K562 (cell line): ENCODE results near the gene SPINT3. TPM values are rescaled to one million over a fixed set of nuclear protein-coding genes. Genes with fewer than 3 reads are reported as not detected.

ENCODE experiments used
- ATF6 ChIP-seq: sonication (generic); formaldehyde crosslinking; IDR thresholded peaks from 2 replicates; pipeline ENCODE4 v1.4.0; 2020; ENCODE audit warnings: mild to moderate bottlenecking, missing genetic modification reagents
- CREB3 ChIP-seq: fragments of 450-650 bp; conservative IDR thresholded peaks from 2 replicates; pipeline ENCODE4 v1.6.1; 2016; ENCODE audit warnings: missing genetic modification characterization, low read depth, mild to moderate bottlenecking, missing compliant biosample characterization, moderate library complexity
- FOXA1 ChIP-seq: fragments of 450-650 bp; IDR thresholded peaks from 2 replicates; pipeline ENCODE4 v1.6.1; 2016; ENCODE audit warnings: mild to moderate bottlenecking, borderline replicate concordance
- HCFC1 ChIP-seq: IDR thresholded peaks from 2 replicates; pipeline ENCODE4 v1.6.1; 2012; ENCODE audit warnings: low read depth, low read length, improper control_type of control experiment
- JUND ChIP-seq, 2 experiments: IDR thresholded peaks; 2 replicates in 1 of 2; 3 replicates in 1 of 2; pipeline ENCODE4 v1.6.1; 2011; ENCODE audit warnings: borderline replicate concordance in 2 of 2, low read depth in 2 of 2, low read length in 2 of 2, improper control_type of control experiment in 1 of 2, missing biosample characterization in 1 of 2, missing genetic modification characterization in 1 of 2, missing genetic modification reagents in 1 of 2
- KDM4B ChIP-seq, 2 experiments: fragments of 450-650 bp in 1 of 2; sonication (generic) in 1 of 2; IDR thresholded peaks; 2 replicates each; pipeline ENCODE4 v1.6.1; 2016 to 2017; ENCODE audit warnings: borderline replicate concordance in 2 of 2, antibody characterized with exemption in 1 of 2, low read depth in 1 of 2, mild to moderate bottlenecking in 1 of 2
- LEF1 ChIP-seq: fragments of 450-650 bp; IDR thresholded peaks from 2 replicates; pipeline ENCODE4 v1.6.1; 2016; ENCODE audit warnings: mild to moderate bottlenecking
- MCM3 ChIP-seq: fragments of 450-650 bp; IDR thresholded peaks from 2 replicates; pipeline ENCODE4 v1.6.1; 2016
- NR2C2 ChIP-seq, 2 experiments: fragments of 200-800 bp in 1 of 2; sonication (Bioruptor generic) in 1 of 2; sonication (generic) in 1 of 2; formaldehyde crosslinking in 1 of 2; IDR thresholded peaks; 2 replicates each; pipeline versions ENCODE4 v1.6.1 to v1.8.0; 2016 to 2022; ENCODE audit warnings: mild to moderate bottlenecking in 1 of 2, missing compliant biosample characterization in 1 of 2, missing genetic modification characterization in 1 of 2, missing genetic modification reagents in 1 of 2
- RAD21 ChIP-seq, 2 experiments: fragments of 250-450 bp in 1 of 2; fragments of 450-650 bp in 1 of 2; sonication (Bioruptor Pico) in 1 of 2; formaldehyde crosslinking in 1 of 2; IDR thresholded peaks in 1 of 2; conservative IDR thresholded peaks in 1 of 2; 2 replicates each; pipeline versions ENCODE4 v1.4.0 to v1.8.0; 2020 to 2022; ENCODE audit warnings: mild to moderate bottlenecking in 2 of 2, moderate library complexity in 1 of 2
- RBBP5 ChIP-seq: fragments of 200-600 bp; sonication (generic); IDR thresholded peaks from 2 replicates; pipeline ENCODE4 v1.6.1; 2012; ENCODE audit warnings: borderline replicate concordance, mild to moderate bottlenecking, low read length, control low read depth, inconsistent platforms; ENCODE audit not compliant: insufficient read depth, poor library complexity, severe bottlenecking
- THRAP3 ChIP-seq: fragments of 450-650 bp; IDR thresholded peaks from 2 replicates; pipeline ENCODE4 v1.6.1; 2016; ENCODE audit warnings: mild to moderate bottlenecking, inconsistent platforms, borderline replicate concordance
- ZMIZ1 ChIP-seq, 2 experiments: fragments of 150-350 bp in 1 of 2; IDR thresholded peaks; 2 replicates each; pipeline ENCODE4 v1.6.1; 2012 to 2016; ENCODE audit warnings: low read depth in 2 of 2, low read length in 2 of 2, mild to moderate bottlenecking in 1 of 2, moderate library complexity in 1 of 2
- ZNF175 ChIP-seq: fragments of 200-800 bp; sonication (Bioruptor generic); IDR thresholded peaks from 2 replicates; pipeline ENCODE4 v1.6.1; 2016; ENCODE audit warnings: low read depth, mild to moderate bottlenecking, missing genetic modification characterization, missing compliant biosample characterization
- polyA plus RNA-seq, 8 experiments: library from polyadenylated mRNA; depleted of rRNA in 4 of 8; stranded (reverse) in 5 of 8; unstranded in 3 of 8; fragments of >200 nt; fragmentation: Nextera tagmentation in 2 of 8; fragmentation: Illumina TruSeq in 1 of 8; extraction: Ambion mirVana in 2 of 8; extraction: Trizol in 1 of 8; gene quantifications; 2 replicates each; pipeline versions ENCODE4 v1.2.1 to v1.2.3, GENCODE V29; 2011 to 2014; ENCODE audit warnings: inconsistent platforms in 1 of 8, missing spikeins in 1 of 8
- total RNA-seq, 7 experiments: library from RNA; depleted of rRNA in 6 of 7; stranded (reverse); fragments of >200 nt in 6 of 7; fragmentation: Illumina TruSeq in 2 of 7; extraction: Trizol in 2 of 7; gene quantifications; 2 replicates each; pipeline versions ENCODE4 v1.2.1 to v1.2.3, GENCODE V29; 2011 to 2021; ENCODE audit warnings: low replicate concordance in 1 of 7
- TF ChIP-seq, protein P1 (sequence below), 3 experiments: IDR thresholded peaks in 2 of 3; conservative IDR thresholded peaks in 1 of 3; 2 replicates each; pipeline ENCODE4 v1.5.1; 2011 to 2012; ENCODE audit warnings: low read length in 3 of 3, mild to moderate bottlenecking in 3 of 3, control low read depth in 2 of 3, improper control_type of control experiment in 1 of 3, inconsistent platforms in 1 of 3, low read depth in 1 of 3, mixed read lengths in 1 of 3, moderate library complexity in 1 of 3; ENCODE audit not compliant: insufficient read depth in 2 of 3

The SPINT3 gene
- total and polyA plus RNA-seq, 9 of the 15 experiments (the other 6 are each of a cell fraction or from before 2014, with no cell fraction given), result not detected

DNA sequence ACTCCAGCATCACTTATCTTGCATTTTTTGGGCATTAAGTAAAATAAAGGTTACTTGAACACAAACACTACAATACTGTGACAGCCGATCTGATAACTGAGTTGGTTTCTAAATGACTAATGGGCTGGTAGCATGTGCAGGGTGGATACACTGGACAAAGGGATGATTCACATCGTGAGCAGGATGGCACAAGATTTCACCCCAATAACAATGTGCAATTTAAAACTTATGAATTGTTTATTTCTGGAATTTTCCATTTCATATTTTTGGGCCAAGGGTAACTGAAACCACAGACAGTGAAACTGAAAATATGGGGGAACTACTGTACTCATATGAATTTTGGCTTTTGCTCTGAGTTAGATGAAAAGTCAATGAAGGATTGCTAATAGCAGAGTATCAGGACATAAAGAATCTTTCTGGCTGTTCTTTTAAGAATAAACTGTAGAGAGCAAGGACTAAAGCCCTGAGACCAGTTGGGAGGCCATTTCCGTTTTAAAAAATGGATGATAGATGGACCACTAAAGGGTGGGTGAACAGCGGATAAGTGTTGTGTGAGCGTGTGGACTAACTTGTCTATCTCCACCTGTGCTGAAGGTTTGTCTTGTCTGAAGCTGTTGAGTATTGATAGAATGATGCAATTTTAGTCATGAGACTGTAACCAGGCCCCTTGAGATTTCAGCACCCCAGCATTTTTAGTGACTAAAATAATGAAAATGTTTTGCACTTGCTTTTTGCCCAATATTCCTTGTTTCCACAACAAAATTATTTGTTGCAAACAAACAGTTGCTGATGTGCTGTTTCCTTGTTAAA, 8.2 kb downstream of the SPINT3 start (continued):
- no peak for TF ChIP-seq MCM3
- peak; percentile 40; the same call in 1 of the 2 replicates for TF ChIP-seq JUND (IDR thresholded peaks at IDR 0.05; ENCODE audit: borderline replicate concordance, low read depth, low read length)
- TF ChIP-seq JUND (tag; IDR thresholded peaks at IDR 0.05; ENCODE audit: borderline replicate concordance, low read depth, low read length), result no peak
- TF ChIP-seq KDM4B (IDR thresholded peaks at IDR 0.05; ENCODE audit: borderline replicate concordance in 2 of 2, low read depth in 1 of 2), result no peak
- no peak for TF ChIP-seq RBBP5
- no peak for TF ChIP-seq NR2C2 (CRISPR knock-in tag; IDR thresholded peaks at IDR 0.05)
- TF ChIP-seq NR2C2 (tag; IDR thresholded peaks at IDR 0.05), result no peak
- TF ChIP-seq THRAP3, result no peak
- no peak for TF ChIP-seq FOXA1
- TF ChIP-seq CREB3 (tag), result no peak
- no peak for TF ChIP-seq HCFC1
- no peak for TF ChIP-seq RAD21 (CRISPR knock-in tag; conservative IDR thresholded peaks at IDR 0.05 in 1 of 2, IDR thresholded peaks at IDR 0.05 in 1 of 2)
- no peak for TF ChIP-seq ZMIZ1 (IDR thresholded peaks at IDR 0.05; ENCODE audit: low read depth in 2 of 2, low read length in 2 of 2)
- peak; percentile 62; the same call in 1 of the 2 replicates for TF ChIP-seq ZNF175 (CRISPR knock-in tag)
- TF ChIP-seq ATF6 (CRISPR knock-in tag), result no peak
- no peak for TF ChIP-seq LEF1
- TF ChIP-seq, protein P1, sequence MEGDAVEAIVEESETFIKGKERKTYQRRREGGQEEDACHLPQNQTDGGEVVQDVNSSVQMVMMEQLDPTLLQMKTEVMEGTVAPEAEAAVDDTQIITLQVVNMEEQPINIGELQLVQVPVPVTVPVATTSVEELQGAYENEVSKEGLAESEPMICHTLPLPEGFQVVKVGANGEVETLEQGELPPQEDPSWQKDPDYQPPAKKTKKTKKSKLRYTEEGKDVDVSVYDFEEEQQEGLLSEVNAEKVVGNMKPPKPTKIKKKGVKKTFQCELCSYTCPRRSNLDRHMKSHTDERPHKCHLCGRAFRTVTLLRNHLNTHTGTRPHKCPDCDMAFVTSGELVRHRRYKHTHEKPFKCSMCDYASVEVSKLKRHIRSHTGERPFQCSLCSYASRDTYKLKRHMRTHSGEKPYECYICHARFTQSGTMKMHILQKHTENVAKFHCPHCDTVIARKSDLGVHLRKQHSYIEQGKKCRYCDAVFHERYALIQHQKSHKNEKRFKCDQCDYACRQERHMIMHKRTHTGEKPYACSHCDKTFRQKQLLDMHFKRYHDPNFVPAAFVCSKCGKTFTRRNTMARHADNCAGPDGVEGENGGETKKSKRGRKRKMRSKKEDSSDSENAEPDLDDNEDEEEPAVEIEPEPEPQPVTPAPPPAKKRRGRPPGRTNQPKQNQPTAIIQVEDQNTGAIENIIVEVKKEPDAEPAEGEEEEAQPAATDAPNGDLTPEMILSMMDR (IDR thresholded peaks at IDR 0.05 in 2 of 3, conservative IDR thresholded peaks at IDR 0.05 in 1 of 3; ENCODE audit: insufficient read depth in 2 of 3, low read depth in 1 of 3, low read length in 3 of 3), result no peak
